ENCODE results near the gene NSUN4.

NSUN4 gene

DNA sequence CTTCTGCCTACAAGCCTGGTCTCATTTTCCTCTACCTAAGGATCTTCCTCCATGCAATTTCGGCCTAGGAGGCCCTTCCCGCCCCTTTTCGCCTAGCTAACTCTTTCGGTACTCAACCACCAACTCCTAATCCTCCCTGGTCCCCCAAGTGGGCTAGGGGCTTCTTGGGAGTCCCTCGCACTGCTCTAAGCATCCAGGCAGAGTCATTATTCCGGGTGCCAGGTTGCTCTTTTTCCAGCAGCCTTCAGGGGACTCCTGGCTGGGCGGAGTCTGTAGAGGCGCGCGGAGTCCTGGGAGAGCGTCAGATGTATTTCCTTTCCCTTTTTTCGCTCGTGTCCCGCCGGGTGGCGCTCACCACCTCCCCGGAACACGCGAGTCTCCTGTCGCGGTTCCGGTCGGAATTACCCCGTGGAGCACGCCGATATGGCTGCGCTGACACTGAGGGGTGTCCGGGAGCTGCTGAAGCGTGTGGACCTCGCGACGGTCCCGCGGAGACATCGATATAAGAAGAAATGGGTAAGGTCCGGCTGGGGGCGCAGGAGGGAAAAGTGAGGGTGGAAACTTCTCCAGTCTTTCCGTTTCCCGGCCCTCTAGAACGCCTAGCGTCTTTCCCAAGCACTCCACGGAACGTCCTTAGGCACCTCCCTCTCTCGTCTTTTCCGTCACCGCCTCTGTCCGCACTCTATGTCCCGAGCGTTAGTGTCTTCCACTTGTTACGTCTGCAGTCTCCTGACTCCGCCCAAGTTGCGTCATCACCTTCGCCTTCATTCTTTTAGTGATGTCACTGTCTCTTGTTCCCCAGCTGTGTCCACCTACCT lies at the start of gene NSUN4:
NSUN4 (plus strand) TSS at position 404 of the 818 bp plus-strand sequence; CDS start at position 424, 20 bp downstream.
- H4K20me1 ChIP-seq (ENCODE audit: insufficient read depth, low read length) = no peaks in the 10 kb centered on the region
- H3K36me3 ChIP-seq (replicated peaks; ENCODE audit: low read depth, low read length) = peaks cover 11% of the 10 kb centered on the region

DNA sequence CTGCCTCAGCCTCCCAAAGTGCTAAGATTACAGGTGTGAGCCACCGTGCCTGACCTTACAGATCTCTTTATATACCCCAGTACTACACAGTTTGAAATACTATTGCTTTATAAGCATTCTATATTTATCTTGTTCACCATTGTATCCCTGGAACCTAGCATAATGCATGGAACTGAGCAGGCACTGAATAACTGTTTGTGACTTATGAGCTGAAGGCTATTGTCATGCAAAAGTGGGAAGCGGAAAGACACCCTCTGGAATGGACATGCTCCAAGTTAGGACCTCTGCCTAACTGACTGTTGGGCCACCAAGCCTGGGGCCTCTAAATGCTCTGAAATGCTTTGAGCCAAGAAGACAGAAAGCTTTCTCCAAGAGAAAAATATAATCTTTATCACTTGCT lies 45.3 kb upstream of the NSUN4 start:
- H3K9me3 ChIP-seq (ENCODE audit: insufficient read depth, low read length) = no peaks in the 10 kb centered on the region
- H3K79me2 ChIP-seq (ENCODE audit: low read length) = peaks cover 26% of the 10 kb centered on the region
- no peak for TF ChIP-seq EZH2phosphoT487 (IDR thresholded peaks at IDR 0.05; ENCODE audit: low read depth)
- H3K4me3 ChIP-seq (ENCODE audit: low read length) = no peak overlapping the region
- H3K36me3 ChIP-seq (replicated peaks; ENCODE audit: low read depth, low read length) = peaks cover 35% of the 10 kb centered on the region
- peaks cover 14% of the 10 kb centered on the region for H4K20me1 ChIP-seq (ENCODE audit: insufficient read depth, low read length)
- H3K4me2 ChIP-seq (ENCODE audit: low read length) = no peak overlapping the region
- no peaks in the 10 kb centered on the region for H3K27me3 ChIP-seq (ENCODE audit: low read depth, low read length)
- H2AFZ ChIP-seq (ENCODE audit: low read depth, low read length) = no peak overlapping the region
- H3K4me1 ChIP-seq (ENCODE audit: low read length) = no peaks in the 10 kb centered on the region
- no peak overlapping the region for H3K27ac ChIP-seq (ENCODE audit: low read length)
- H3K9ac ChIP-seq (ENCODE audit: low read length) = no peak overlapping the region

More for the DNA sequence above, at the start of gene NSUN4:
- TF ChIP-seq, protein P1, sequence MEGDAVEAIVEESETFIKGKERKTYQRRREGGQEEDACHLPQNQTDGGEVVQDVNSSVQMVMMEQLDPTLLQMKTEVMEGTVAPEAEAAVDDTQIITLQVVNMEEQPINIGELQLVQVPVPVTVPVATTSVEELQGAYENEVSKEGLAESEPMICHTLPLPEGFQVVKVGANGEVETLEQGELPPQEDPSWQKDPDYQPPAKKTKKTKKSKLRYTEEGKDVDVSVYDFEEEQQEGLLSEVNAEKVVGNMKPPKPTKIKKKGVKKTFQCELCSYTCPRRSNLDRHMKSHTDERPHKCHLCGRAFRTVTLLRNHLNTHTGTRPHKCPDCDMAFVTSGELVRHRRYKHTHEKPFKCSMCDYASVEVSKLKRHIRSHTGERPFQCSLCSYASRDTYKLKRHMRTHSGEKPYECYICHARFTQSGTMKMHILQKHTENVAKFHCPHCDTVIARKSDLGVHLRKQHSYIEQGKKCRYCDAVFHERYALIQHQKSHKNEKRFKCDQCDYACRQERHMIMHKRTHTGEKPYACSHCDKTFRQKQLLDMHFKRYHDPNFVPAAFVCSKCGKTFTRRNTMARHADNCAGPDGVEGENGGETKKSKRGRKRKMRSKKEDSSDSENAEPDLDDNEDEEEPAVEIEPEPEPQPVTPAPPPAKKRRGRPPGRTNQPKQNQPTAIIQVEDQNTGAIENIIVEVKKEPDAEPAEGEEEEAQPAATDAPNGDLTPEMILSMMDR (IDR thresholded peaks at IDR 0.05; ENCODE audit: low read depth, low read length) = peak; percentile 57
- no peak for TF ChIP-seq EZH2phosphoT487 (IDR thresholded peaks at IDR 0.05; ENCODE audit: low read depth)
- peak within 1 kb of the TSS; percentile 100 for H3K9ac ChIP-seq (ENCODE audit: low read length)
- peak within 1 kb of the TSS; percentile 100 for H3K4me2 ChIP-seq (ENCODE audit: low read length)
- H2AFZ ChIP-seq (ENCODE audit: low read depth, low read length) = peak within 1 kb of the TSS; percentile 42
- H3K79me2 ChIP-seq (ENCODE audit: low read length) = peaks cover 39% of the 10 kb centered on the region
- H3K4me3 ChIP-seq (ENCODE audit: low read length) = peak within 1 kb of the TSS; percentile 100
- H3K4me1 ChIP-seq (ENCODE audit: low read length) = peaks cover 21% of the 10 kb centered on the region
- H3K27me3 ChIP-seq (ENCODE audit: low read depth, low read length) = no peaks in the 10 kb centered on the region
- H3K27ac ChIP-seq (ENCODE audit: low read length) = peak within 1 kb of the TSS; percentile 93
- no peaks in the 10 kb centered on the region for H3K9me3 ChIP-seq (ENCODE audit: insufficient read depth, low read length)

DNA sequence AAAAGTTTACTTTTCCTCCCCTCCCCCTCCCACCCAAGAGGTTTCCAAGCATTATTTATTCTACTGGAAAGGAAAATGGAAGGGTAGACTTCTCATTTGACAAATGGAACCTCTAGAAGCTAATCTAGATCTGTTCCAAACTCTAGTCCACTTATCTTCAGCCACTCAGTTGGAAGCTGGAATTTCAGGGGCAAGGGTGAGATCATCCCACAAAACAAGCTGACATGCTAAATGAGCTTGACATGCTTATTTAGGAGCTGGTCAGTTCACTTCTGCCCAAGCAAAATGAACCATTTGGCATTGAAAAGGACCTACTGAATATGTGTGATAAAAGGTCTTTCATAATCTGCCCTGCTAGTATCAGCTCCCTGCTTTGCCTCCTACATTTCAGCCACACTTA lies 42.2 kb upstream of the NSUN4 start:
- H3K9ac ChIP-seq (ENCODE audit: low read length) = no peak overlapping the region
- H3K4me1 ChIP-seq (ENCODE audit: low read length) = peaks cover 9% of the 10 kb centered on the region
- H2AFZ ChIP-seq (ENCODE audit: low read depth, low read length) = no peak overlapping the region
- no peak overlapping the region for H3K4me3 ChIP-seq (ENCODE audit: low read length)
- peaks cover 57% of the 10 kb centered on the region for H3K79me2 ChIP-seq (ENCODE audit: low read length)
- peaks cover 35% of the 10 kb centered on the region for H3K36me3 ChIP-seq (replicated peaks; ENCODE audit: low read depth, low read length)
- H3K9me3 ChIP-seq (ENCODE audit: insufficient read depth, low read length) = no peaks in the 10 kb centered on the region
- no peak overlapping the region for H3K4me2 ChIP-seq (ENCODE audit: low read length)
- H3K27ac ChIP-seq (ENCODE audit: low read length) = no peak overlapping the region
- TF ChIP-seq, protein P1 (IDR thresholded peaks at IDR 0.05; ENCODE audit: low read depth, low read length) = no peak
- no peak for TF ChIP-seq EZH2phosphoT487 (IDR thresholded peaks at IDR 0.05; ENCODE audit: low read depth)
- H4K20me1 ChIP-seq (ENCODE audit: insufficient read depth, low read length) = peaks cover 21% of the 10 kb centered on the region
- H3K27me3 ChIP-seq (ENCODE audit: low read depth, low read length) = no peaks in the 10 kb centered on the region

DNA sequence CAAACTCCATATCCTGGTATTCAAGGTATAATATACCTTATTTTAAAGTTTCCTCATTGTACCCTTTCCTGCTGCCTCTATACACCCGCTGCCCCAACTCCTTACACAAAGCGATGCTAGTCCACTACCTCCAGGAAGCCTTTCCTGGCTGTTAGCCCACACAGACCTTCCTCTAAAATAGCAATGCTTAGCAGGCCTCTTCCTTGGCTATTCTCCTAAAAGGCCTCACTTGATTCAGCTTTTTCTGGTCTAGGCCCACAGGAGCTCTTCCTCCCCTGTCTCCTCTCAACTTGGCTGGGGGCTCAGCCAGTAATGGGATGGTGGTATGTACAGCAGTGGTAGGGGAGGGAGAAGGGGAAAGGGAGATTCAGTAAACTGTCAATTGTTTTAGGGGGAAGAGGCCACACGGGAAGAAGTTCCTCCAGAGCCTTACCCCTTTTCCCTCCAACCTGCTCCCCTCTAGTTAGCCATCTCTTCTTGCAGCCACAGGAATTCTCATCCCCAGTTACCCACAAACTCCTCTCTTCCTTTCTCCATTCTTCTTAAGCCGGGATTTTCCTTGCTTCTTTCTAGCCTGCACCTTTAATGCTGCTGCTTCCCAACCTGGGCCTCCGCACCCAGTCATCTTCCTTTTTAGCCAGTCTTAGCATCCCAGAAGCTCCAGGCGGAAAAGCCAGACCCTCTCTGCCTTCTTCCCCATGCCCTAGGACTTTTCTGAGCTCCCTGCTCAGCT lies 39.8 kb upstream of the NSUN4 start:
- H3K79me2 ChIP-seq (ENCODE audit: low read length) = peaks cover 81% of the 10 kb centered on the region
- H3K9me3 ChIP-seq (ENCODE audit: insufficient read depth, low read length) = no peaks in the 10 kb centered on the region
- peak overlapping the region; percentile 98 for H3K4me3 ChIP-seq (ENCODE audit: low read length)
- peaks cover 9% of the 10 kb centered on the region for H3K4me1 ChIP-seq (ENCODE audit: low read length)
- H3K27ac ChIP-seq (ENCODE audit: low read length) = no peak overlapping the region; the same call in 1 of the 2 replicates
- no peaks in the 10 kb centered on the region for H3K27me3 ChIP-seq (ENCODE audit: low read depth, low read length)
- peaks cover 35% of the 10 kb centered on the region for H3K36me3 ChIP-seq (replicated peaks; ENCODE audit: low read depth, low read length)
- no peak overlapping the region for H2AFZ ChIP-seq (ENCODE audit: low read depth, low read length)
- H3K9ac ChIP-seq (ENCODE audit: low read length) = peak overlapping the region; percentile 99
- peak overlapping the region; percentile 82 for H3K4me2 ChIP-seq (ENCODE audit: low read length)
- TF ChIP-seq, protein P1 (IDR thresholded peaks at IDR 0.05; ENCODE audit: low read depth, low read length) = no peak
- TF ChIP-seq EZH2phosphoT487 (IDR thresholded peaks at IDR 0.05; ENCODE audit: low read depth) = no peak
- H4K20me1 ChIP-seq (ENCODE audit: insufficient read depth, low read length) = peaks cover 21% of the 10 kb centered on the region

Data from OCI-LY3 (cell line).